ENCODE measurements around the gene KRT74. TPM values are rescaled to one million over a fixed set of nuclear protein-coding genes. Genes with fewer than 3 reads are reported as not detected.

Gene KRT74
- total RNA-seq (2014; rRNA removed; shearing (Covaris generic)) = not detected in 2 replicates
- not detected in 2 replicates for polyA plus RNA-seq (2016; fragmentation: Nextera tagmentation; extraction: Ambion mirVana)

DNA sequence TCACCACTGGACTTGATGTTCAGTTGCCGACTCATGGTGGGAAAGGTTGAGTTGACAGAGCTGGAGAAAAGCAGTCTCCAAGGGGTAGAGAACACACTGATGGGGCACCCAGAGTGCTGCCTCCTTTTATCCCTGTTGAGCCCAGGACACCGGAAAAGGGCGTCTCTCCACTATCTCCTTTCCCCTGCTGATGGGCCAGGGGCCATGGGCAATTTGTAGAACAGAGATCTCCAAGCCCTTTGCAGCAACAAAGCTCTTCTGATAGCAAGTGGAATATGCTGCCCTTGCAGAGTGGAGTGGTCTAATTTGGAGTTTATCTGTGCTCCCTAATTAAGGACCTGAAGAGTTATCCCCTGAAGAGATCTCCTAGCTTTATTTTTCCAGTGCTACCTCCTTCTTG, at the start of gene KRT74:
Gene KRT74, minus strand, starts transcription at position 101 of the 400 bp plus-strand sequence. Its CDS starts 66 bp downstream, at position 35.
- H3K4me3 ChIP-seq = no peak within 1 kb of the TSS
- in situ Hi-C loops (cut with MboI) = no loop called here
- no peak within 1 kb of the TSS for H3K27ac ChIP-seq
- H3K4me1 ChIP-seq (ENCODE audit: insufficient read depth) = no peaks in the 10 kb centered on the region
- H4K20me1 ChIP-seq (ENCODE audit: insufficient read depth) = no peaks in the 10 kb centered on the region
- no peaks in the 10 kb centered on the region for H3F3A ChIP-seq (ENCODE audit: insufficient read depth)
- no peaks in the 10 kb centered on the region for H3K9me3 ChIP-seq (ENCODE audit: low read depth)
- H3K27me3 ChIP-seq (replicated peaks; ENCODE audit: insufficient read depth) = peaks cover 55% of the 10 kb centered on the region
- H3K4me2 ChIP-seq (ENCODE audit: unreplicated experiment) = no peak within 1 kb of the TSS
- H3K9me2 ChIP-seq (ENCODE audit: insufficient read depth) = no peaks in the 10 kb centered on the region
- WGBS, 2 experiments (ENCODE audit: low coverage in 1 of 2, low lambda C conversion rate in 2 of 2, missing lambda C conversion rate in 2 of 2) = 51 to 59% methylated on average over 3 of the region's 3 CpGs
- H3K36me3 ChIP-seq (ENCODE audit: low read depth) = no peaks in the 10 kb centered on the region
- DNase-seq = no peak
- no peak within 1 kb of the TSS for H3K9ac ChIP-seq
- TF ChIP-seq EZH2phosphoT487 (IDR thresholded peaks at IDR 0.05; ENCODE audit: insufficient read depth, low read depth) = no peak
- no peaks in the 10 kb centered on the region for H3K79me2 ChIP-seq (ENCODE audit: insufficient read depth)
- H2AFZ ChIP-seq = no peak within 1 kb of the TSS

GRCh38 chr12:52622349-52622748, 48.7 kb upstream of the KRT74 start:
- no peaks in the 10 kb centered on the region for H3K36me3 ChIP-seq (ENCODE audit: low read depth)
- peaks cover 3% of the 10 kb centered on the region for H3K9me3 ChIP-seq (ENCODE audit: low read depth)
- no peaks in the 10 kb centered on the region for H3K9me2 ChIP-seq (ENCODE audit: insufficient read depth)
- in situ Hi-C loops (cut with MboI) = no loop called here
- H3F3A ChIP-seq (ENCODE audit: insufficient read depth) = no peaks in the 10 kb centered on the region
- H3K27me3 ChIP-seq (replicated peaks; ENCODE audit: insufficient read depth) = peaks cover 42% of the 10 kb centered on the region
- no peak for TF ChIP-seq EZH2 (IDR thresholded peaks at IDR 0.05; ENCODE audit: insufficient read depth, poor library complexity, severe bottlenecking)
- TF ChIP-seq EZH2phosphoT487 (IDR thresholded peaks at IDR 0.05; ENCODE audit: insufficient read depth, low read depth) = no peak
- H2AFZ ChIP-seq = no peak overlapping the region
- no peak overlapping the region for H3K4me3 ChIP-seq
- H3K9ac ChIP-seq = no peak overlapping the region
- WGBS, 2 experiments (ENCODE audit: low coverage in 1 of 2, low lambda C conversion rate in 2 of 2, missing lambda C conversion rate in 2 of 2) = 55 to 60% methylated on average over 5 of the region's 5 CpGs
- no peaks in the 10 kb centered on the region for H3K79me2 ChIP-seq (ENCODE audit: insufficient read depth)
- DNase-seq = no peak
- H3K4me2 ChIP-seq (ENCODE audit: unreplicated experiment) = no peak overlapping the region
- no peaks in the 10 kb centered on the region for H4K20me1 ChIP-seq (ENCODE audit: insufficient read depth)
- no peak overlapping the region for H3K27ac ChIP-seq
- H3K4me1 ChIP-seq (ENCODE audit: insufficient read depth) = no peaks in the 10 kb centered on the region

GRCh38 chr12:52618866-52619265, 45.2 kb upstream of the KRT74 start:
- Histone ChIP-seq H3K4me2 (ENCODE audit: unreplicated experiment) (no peak overlapping the region), H3K4me3 (no peak overlapping the region), H4K20me1 (ENCODE audit: insufficient read depth) (no peaks in the 10 kb centered on the region), H3F3A (ENCODE audit: insufficient read depth) (no peaks in the 10 kb centered on the region), H3K79me2 (ENCODE audit: insufficient read depth) (no peaks in the 10 kb centered on the region), H3K9ac (no peak overlapping the region), H3K27me3 (replicated peaks; ENCODE audit: insufficient read depth) (peaks cover 22% of the 10 kb centered on the region), H3K27ac (no peak overlapping the region), H3K9me3 (ENCODE audit: low read depth) (peaks cover 3% of the 10 kb centered on the region), H3K4me1 (ENCODE audit: insufficient read depth) (peaks cover 8% of the 10 kb centered on the region; the same call in 1 of the 2 replicates), H3K36me3 (ENCODE audit: low read depth) (no peaks in the 10 kb centered on the region), H3K9me2 (ENCODE audit: insufficient read depth) (no peaks in the 10 kb centered on the region), H2AFZ (no peak overlapping the region)
- DNase-seq = no peak
- TF ChIP-seq EZH2phosphoT487 (IDR thresholded peaks at IDR 0.05; ENCODE audit: insufficient read depth, low read depth) = no peak
- TF ChIP-seq EZH2 (IDR thresholded peaks at IDR 0.05; ENCODE audit: insufficient read depth, poor library complexity, severe bottlenecking) = no peak
- 67 to 78% methylated on average over 2 of the region's 2 CpGs for whole genome bisulfite sequencing, 2 experiments (ENCODE audit: low coverage in 1 of 2, low lambda C conversion rate in 2 of 2, missing lambda C conversion rate in 2 of 2)
- in situ Hi-C loops (cut with MboI) = no loop called here

DNA sequence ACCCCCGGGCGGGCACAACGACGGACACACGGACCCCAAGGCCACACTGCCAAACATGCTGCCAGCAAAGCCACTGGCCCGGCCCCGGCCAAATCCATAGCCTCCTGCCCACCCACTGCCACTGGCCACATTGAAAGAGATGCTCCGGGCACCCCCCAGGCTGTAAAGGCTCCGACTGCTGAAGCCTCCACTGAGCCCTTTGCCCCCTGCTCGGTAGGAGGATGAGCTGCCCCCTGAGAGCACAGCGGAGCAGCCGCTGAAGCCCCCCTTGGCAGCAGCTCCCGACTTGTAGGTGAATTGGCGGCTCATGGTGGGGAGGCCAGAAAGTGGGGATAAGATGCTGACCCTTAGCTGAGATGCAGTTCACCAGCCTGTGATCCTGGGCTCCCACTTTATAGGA, 44.6 kb upstream of the KRT74 start, which contains the start of gene KRT73:
Gene KRT73, minus strand, starts transcription at position 344 of the 400 bp plus-strand sequence. Its CDS starts 35 bp downstream, at position 309.
- H4K20me1 ChIP-seq (ENCODE audit: insufficient read depth) = no peaks in the 10 kb centered on the region
- H3K9me2 ChIP-seq (ENCODE audit: insufficient read depth) = no peaks in the 10 kb centered on the region
- H3K79me2 ChIP-seq (ENCODE audit: insufficient read depth) = no peaks in the 10 kb centered on the region
- H3K36me3 ChIP-seq (ENCODE audit: low read depth) = no peaks in the 10 kb centered on the region
- no peak within 1 kb of the TSS for H3K27ac ChIP-seq
- peaks cover 8% of the 10 kb centered on the region; the same call in 1 of the 2 replicates for H3K4me1 ChIP-seq (ENCODE audit: insufficient read depth)
- H3K4me2 ChIP-seq (ENCODE audit: unreplicated experiment) = no peak within 1 kb of the TSS
- H3K9ac ChIP-seq = no peak within 1 kb of the TSS
- H3K4me3 ChIP-seq = no peak within 1 kb of the TSS
- in situ Hi-C loops (cut with MboI) = no loop called here
- H2AFZ ChIP-seq = no peak within 1 kb of the TSS
- no peaks in the 10 kb centered on the region for H3F3A ChIP-seq (ENCODE audit: insufficient read depth)
- WGBS, 2 experiments (ENCODE audit: low coverage in 1 of 2, low lambda C conversion rate in 2 of 2, missing lambda C conversion rate in 2 of 2) = 70 to 71% methylated on average over 14 of the region's 14 CpGs
- H3K9me3 ChIP-seq (ENCODE audit: low read depth) = peaks cover 3% of the 10 kb centered on the region
- DNase-seq = no peak
- peaks cover 21% of the 10 kb centered on the region for H3K27me3 ChIP-seq (replicated peaks; ENCODE audit: insufficient read depth)
- TF ChIP-seq EZH2phosphoT487 (IDR thresholded peaks at IDR 0.05; ENCODE audit: insufficient read depth, low read depth) = no peak
- no peak for TF ChIP-seq EZH2 (IDR thresholded peaks at IDR 0.05; ENCODE audit: insufficient read depth, poor library complexity, severe bottlenecking)

DNA sequence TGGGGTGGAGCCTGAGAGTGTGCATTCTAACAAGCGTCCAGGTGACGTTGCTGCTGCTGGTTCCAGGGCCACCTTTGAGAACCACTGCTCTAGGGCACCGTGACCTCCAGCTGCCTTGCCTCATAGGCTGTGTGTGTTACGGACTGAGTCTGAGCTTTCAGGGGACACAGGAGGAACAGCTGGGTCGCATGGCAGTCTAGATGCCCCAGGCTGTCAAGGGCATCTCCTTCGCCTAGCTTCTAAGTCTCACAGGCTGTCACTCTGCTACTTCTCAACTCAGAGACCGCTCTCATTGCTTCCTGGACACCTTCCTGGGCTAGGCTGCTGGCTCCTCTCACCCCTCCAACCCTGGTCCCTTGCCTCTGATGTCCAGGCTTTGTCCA, 43.8 kb upstream of the KRT74 start:
- Histone ChIP-seq H3K27me3 (replicated peaks; ENCODE audit: insufficient read depth) (peaks cover 14% of the 10 kb centered on the region), H3F3A (ENCODE audit: insufficient read depth) (no peaks in the 10 kb centered on the region), H4K20me1 (ENCODE audit: insufficient read depth) (no peaks in the 10 kb centered on the region), H3K9me3 (ENCODE audit: low read depth) (no peaks in the 10 kb centered on the region), H3K79me2 (ENCODE audit: insufficient read depth) (no peaks in the 10 kb centered on the region), H3K27ac (no peak overlapping the region), H3K9ac (no peak overlapping the region), H3K4me3 (no peak overlapping the region), H3K9me2 (ENCODE audit: insufficient read depth) (no peaks in the 10 kb centered on the region), H3K4me2 (ENCODE audit: unreplicated experiment) (no peak overlapping the region), H2AFZ (no peak overlapping the region), H3K4me1 (ENCODE audit: insufficient read depth) (peaks cover 8% of the 10 kb centered on the region; the same call in 1 of the 2 replicates), H3K36me3 (ENCODE audit: low read depth) (no peaks in the 10 kb centered on the region)
- WGBS, 2 experiments (ENCODE audit: low coverage in 1 of 2, low lambda C conversion rate in 2 of 2, missing lambda C conversion rate in 2 of 2) = 66 to 67% methylated on average over 7 of the region's 7 CpGs
- DNase-seq = no peak
- TF ChIP-seq EZH2 (IDR thresholded peaks at IDR 0.05; ENCODE audit: insufficient read depth, poor library complexity, severe bottlenecking) = no peak
- TF ChIP-seq EZH2phosphoT487 (IDR thresholded peaks at IDR 0.05; ENCODE audit: insufficient read depth, low read depth) = no peak
- in situ Hi-C loops (cut with MboI) = no loop called here
